Left ventricle myocardium inferior (tissue), 1 donor: ENCODE measurements around the gene HSD17B2. TPM values are rescaled to one million over a fixed set of nuclear protein-coding genes. Genes with fewer than 3 reads are reported as not detected.

Experiments
- DNase-seq: peaks from one replicate; pipeline ENCODE4 v3.0.0-alpha.2; 2020
- H3K27ac ChIP-seq: fragments of 200-600 bp; replicated peaks from 2 replicates; pipeline ENCODE4 v1.8.0; 2021
- H3K27me3 ChIP-seq: fragments of 200-600 bp; 2 replicates; pipeline ENCODE4 v1.8.0; 2021; ENCODE audit warnings: low read depth
- H3K36me3 ChIP-seq: fragments of 200-600 bp; 2 replicates; pipeline ENCODE4 v1.8.0; 2021
- H3K4me1 ChIP-seq: fragments of 200-600 bp; 2 replicates; pipeline ENCODE4 v1.8.0; 2021
- H3K4me3 ChIP-seq: fragments of 200-600 bp; 2 replicates; pipeline ENCODE4 v1.8.0; 2021; ENCODE audit warnings: mild to moderate bottlenecking, moderate library complexity
- H3K9me3 ChIP-seq: fragments of 200-600 bp; replicated peaks from 2 replicates; pipeline ENCODE4 v1.8.0; 2021
- intact Hi-C: fragments of 100-400 bp; cut with micrococcal nuclease; formaldehyde crosslinking; loops from one replicate; pipeline ENCODE4 v1.11.0; 2022
- total RNA-seq: library from RNA; stranded (reverse); fragmentation: NEBNext Ultra II Directional; extraction: Animal tissue kit (Norgen Biotek cat#: 25700); gene quantifications from one replicate; pipeline ENCODE4 v1.2.1, GENCODE V29; 2021
- TF ChIP-seq, protein P1 (sequence below): fragments of 200-600 bp; IDR thresholded peaks from 2 replicates; pipeline ENCODE4 v1.8.0; 2021; ENCODE audit warnings: antibody characterized with exemption, mild to moderate bottlenecking, borderline replicate concordance
- donor health status: DM: no; HTN: yes; CAD: no; lungs with severe emphysema.

Gene HSD17B2
- total RNA-seq, 1 donor from 2014 or later, result not detected

DNA sequence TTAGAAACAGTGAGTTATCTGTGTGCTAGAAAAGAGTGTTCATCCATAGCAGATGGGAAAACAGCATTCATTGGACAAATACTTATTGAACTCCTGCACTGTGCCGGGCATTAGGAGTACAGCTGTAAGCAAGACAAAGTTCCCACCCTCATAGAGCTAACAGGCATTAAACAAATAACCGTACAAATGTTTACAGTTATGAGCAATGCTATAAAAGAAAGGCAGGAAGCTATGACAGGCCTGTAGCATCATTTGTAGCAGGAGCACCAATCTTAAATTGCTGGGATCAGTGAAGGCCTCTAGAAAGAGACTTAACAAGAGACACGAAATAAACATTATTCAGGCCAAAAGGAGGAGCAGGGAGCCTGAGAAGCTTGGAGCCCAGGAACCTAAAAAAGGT is 39.4 kb upstream of the HSD17B2 start:
- Histone ChIP-seq H3K27ac (no peak overlapping the region), H3K36me3 (no peaks in the 10 kb centered on the region), H3K4me3 (no peak overlapping the region), H3K4me1 (peaks cover 15% of the 10 kb centered on the region), H3K27me3 (no peaks in the 10 kb centered on the region), H3K9me3 (no peaks in the 10 kb centered on the region)
- DNase-seq, result no peak
- intact Hi-C loops, result no loop called here
- TF ChIP-seq, protein P1, sequence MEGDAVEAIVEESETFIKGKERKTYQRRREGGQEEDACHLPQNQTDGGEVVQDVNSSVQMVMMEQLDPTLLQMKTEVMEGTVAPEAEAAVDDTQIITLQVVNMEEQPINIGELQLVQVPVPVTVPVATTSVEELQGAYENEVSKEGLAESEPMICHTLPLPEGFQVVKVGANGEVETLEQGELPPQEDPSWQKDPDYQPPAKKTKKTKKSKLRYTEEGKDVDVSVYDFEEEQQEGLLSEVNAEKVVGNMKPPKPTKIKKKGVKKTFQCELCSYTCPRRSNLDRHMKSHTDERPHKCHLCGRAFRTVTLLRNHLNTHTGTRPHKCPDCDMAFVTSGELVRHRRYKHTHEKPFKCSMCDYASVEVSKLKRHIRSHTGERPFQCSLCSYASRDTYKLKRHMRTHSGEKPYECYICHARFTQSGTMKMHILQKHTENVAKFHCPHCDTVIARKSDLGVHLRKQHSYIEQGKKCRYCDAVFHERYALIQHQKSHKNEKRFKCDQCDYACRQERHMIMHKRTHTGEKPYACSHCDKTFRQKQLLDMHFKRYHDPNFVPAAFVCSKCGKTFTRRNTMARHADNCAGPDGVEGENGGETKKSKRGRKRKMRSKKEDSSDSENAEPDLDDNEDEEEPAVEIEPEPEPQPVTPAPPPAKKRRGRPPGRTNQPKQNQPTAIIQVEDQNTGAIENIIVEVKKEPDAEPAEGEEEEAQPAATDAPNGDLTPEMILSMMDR, result no peak

DNA sequence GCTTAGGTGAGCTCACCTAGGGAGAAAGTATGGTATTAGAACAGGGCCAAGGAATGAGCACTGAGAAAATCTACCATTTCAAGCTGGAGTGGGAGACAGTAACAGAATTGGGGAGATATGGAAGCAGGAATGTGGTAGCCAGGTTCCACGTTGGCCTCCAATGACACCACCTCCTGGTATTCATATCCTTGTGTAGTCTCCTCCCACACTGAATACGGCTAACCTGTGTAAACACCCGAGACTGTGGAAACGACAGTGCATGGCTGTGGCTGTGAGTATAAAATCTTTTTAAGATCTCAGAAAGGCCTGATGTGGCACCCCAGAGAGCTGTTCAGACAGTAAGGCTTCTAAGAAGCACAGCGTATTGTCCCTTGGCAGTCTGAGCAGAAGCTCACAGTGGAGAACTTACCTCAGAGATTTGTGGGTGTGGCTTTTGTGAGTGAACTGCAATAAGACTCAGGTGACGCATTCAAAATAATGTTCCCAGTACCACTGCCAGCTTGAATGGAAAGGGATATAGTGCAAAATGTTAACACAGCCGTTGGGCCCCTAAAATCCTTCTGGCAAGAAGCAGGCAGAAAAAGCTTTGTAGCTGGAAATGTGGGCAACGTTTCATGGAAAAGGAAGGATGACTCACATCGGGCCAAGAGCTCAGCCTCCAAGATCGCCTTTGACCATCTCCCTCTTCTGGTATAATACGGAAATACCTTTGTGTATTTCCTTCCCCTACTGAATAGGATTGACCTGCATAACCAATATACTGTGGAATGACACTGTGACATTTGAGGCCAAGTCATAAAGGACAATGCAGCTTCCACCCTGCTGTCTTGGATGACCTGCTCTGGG is 38.2 kb upstream of the HSD17B2 start:
- no peaks in the 10 kb centered on the region for H3K27me3 ChIP-seq
- H3K4me1 ChIP-seq, result peaks cover 15% of the 10 kb centered on the region
- TF ChIP-seq, protein P1, result peak; percentile 24
- H3K36me3 ChIP-seq, result no peaks in the 10 kb centered on the region
- intact Hi-C loops, result no loop called here
- no peak overlapping the region for H3K4me3 ChIP-seq
- peak overlapping the region; percentile 18 for H3K27ac ChIP-seq
- no peak for DNase-seq
- H3K9me3 ChIP-seq, result no peaks in the 10 kb centered on the region

DNA sequence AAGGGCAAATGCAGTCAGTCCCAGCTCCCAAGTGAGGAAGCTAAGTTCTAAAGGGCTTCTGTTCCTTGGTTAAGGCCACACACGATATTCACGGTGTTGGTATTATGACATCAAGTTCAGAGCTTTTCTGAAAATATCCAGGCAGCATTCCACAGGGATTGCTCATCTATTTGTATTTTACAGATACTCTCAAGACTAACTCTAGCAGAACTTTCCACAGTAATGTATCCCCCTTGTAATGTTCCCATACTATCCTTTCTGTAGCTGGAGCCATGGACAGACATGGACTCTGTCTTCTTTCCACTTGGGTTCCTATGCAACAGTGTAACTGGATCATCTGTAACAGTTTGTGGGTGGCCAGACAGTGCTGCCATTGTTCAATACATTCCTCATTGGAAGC is 37.3 kb upstream of the HSD17B2 start:
- H3K27ac ChIP-seq, result no peak overlapping the region

DNA sequence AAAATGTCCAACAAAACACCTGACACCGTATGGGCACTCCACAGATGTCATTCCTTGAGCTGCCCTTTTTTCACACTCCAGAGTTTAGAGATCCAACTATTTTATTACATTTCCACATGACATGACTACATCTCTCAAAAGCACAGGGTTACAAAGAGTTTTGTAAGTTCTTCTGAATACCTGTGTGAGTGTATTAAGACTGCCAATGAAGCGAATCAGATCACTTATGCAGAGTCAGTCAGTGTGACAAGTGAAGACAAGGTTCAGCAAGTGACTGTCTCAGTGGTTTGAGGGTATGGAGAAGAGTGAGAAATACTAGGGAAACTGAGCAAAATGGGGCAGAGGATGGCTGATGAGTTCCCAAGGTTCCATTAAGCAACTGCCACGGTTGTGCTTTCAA is 32.2 kb upstream of the HSD17B2 start:
- peaks cover 18% of the 10 kb centered on the region for H3K4me1 ChIP-seq
- TF ChIP-seq, protein P1, result no peak
- DNase-seq, result no peak
- H3K27me3 ChIP-seq, result no peaks in the 10 kb centered on the region
- intact Hi-C loops, result no loop called here
- H3K36me3 ChIP-seq, result no peaks in the 10 kb centered on the region
- no peak overlapping the region for H3K27ac ChIP-seq
- peaks cover 1% of the 10 kb centered on the region for H3K9me3 ChIP-seq
- no peak overlapping the region for H3K4me3 ChIP-seq

More for the DNA sequence above, 37.3 kb upstream of the HSD17B2 start:
- TF ChIP-seq, protein P1, result no peak
- DNase-seq, result no peak
- Histone ChIP-seq H3K36me3 (no peaks in the 10 kb centered on the region), H3K4me1 (peaks cover 15% of the 10 kb centered on the region), H3K27me3 (no peaks in the 10 kb centered on the region), H3K4me3 (no peak overlapping the region), H3K9me3 (no peaks in the 10 kb centered on the region)
- intact Hi-C loops, result no loop called here

DNA sequence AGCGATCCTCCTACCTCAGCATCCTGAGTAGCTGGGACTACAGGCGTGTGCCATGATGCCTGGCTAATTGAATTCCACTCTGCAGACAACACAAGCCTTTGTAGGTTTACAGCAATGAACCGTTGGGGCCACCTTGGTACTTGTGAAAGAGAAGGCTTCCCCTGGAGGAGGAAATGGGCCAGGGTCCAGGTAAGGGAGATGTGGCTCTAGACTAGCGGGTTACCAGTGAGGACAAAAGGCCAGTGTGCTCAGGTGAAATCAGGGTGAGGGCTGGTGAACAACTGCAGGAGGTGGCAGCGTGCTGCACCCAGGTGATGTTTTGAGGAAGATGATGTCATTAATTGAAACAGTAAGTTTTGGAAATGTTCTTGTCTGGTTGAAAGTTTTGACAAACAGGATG is 30.5 kb upstream of the HSD17B2 start:
- TF ChIP-seq, protein P1, result no peak
- DNase-seq, result no peak
- Histone ChIP-seq H3K36me3 (no peaks in the 10 kb centered on the region), H3K4me1 (peaks cover 16% of the 10 kb centered on the region), H3K9me3 (peaks cover 19% of the 10 kb centered on the region), H3K27ac (peak overlapping the region; percentile 69), H3K27me3 (peaks cover 2% of the 10 kb centered on the region), H3K4me3 (no peak overlapping the region)
- intact Hi-C loops, result no loop called here
